Caki2 (cell line): ENCODE results near the gene ACTN1. TPM values are rescaled to one million over a fixed set of nuclear protein-coding genes. Genes with fewer than 3 reads are reported as not detected.

Source experiments
- DNase-seq: peaks from one replicate; pipeline ENCODE4 v3.0.0-alpha.2; 2015; ENCODE audit warnings: low read depth
- in situ Hi-C: cut with HindIII; loops from 2 replicates; pipeline ENCODE4 v1.10.0; 2016; ENCODE audit warnings: low sequenced_read_pairs, low pct_unique_long_range_greater_than_20kb, mixed read lengths
- total RNA-seq: library from RNA; depleted of rRNA; stranded (reverse); fragments of >200 nt; shearing (Covaris generic); gene quantifications from 2 replicates; pipeline ENCODE4 v1.2.3, GENCODE V29; 2014; ENCODE audit warnings: low replicate concordance

Gene ACTN1
- total RNA-seq, 1 experiment from 2014 or later, result 57.0 TPM

DNA sequence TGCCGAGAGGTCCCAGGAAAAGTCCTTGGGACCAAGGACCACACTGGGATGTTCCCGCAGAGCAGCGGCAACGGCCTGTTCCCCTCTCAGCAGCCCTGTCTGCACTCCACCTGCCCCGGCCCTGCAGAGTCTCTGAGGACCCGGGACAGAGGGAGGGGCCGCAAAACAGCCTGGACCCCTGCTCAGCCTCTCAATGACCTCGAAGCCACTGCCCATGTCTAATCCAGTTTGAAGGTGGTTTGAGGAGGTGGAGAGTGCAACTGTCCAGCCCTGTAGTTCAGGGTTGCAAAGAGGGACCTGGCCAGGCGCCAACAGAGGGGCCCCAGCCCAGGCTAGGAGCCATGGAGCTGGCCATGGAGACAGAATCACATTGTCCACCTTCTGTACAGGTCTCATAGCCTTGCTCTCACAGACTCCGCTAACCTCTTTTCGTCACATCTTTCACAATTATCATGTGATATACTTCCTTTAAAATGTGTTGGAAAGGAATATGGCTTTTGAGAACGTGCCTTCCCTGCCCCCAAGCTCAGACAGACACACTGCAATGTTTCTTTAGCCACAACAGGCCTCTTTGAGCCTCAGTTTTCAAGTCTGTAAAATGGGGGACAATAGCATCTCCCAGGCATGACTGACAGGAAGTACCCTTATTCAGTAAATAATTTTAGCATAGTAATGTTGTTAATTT lies 49.3 kb downstream of the ACTN1 start:
- in situ Hi-C loops, result no loop called here
- no peak for DNase-seq

GRCh38 chr14:68928770-68929550 lies 50.1 kb downstream of the ACTN1 start:
- in situ Hi-C loops, result no loop called here
- DNase-seq, result no peak

- DNase-seq, result no peak
- in situ Hi-C loops, result no loop called here
Measured at GRCh38 chr14:68927956-68928675, 51.0 kb downstream of the ACTN1 start.

GRCh38 chr14:68927089-68927488 lies 52.0 kb downstream of the ACTN1 start:
- in situ Hi-C loops, result no loop called here
- DNase-seq, result no peak

GRCh38 chr14:68926236-68926635 lies 52.9 kb downstream of the ACTN1 start:
- DNase-seq, result no peak
- in situ Hi-C loops, result no loop called here

DNA sequence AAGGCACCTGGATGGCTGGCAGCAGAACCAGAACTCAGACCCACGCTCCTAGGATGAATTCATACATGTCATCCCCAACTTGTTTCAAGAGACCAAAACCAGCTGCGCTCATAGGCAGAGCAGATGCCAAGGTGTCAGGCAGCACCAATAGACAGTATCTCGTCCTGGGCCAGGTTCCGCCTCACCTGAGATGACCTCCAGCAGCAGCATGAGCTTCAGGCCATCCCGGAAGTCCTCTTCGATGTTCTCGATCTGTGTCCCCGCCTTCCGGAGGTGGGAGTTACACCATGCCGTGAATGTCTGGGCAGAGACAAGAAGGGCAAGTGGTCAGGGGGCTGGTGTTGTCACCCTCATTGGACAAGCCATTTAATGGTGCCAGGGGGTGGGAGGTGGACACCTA lies 53.7 kb downstream of the ACTN1 start:
- in situ Hi-C loops, result no loop called here
- DNase-seq, result no peak

DNA sequence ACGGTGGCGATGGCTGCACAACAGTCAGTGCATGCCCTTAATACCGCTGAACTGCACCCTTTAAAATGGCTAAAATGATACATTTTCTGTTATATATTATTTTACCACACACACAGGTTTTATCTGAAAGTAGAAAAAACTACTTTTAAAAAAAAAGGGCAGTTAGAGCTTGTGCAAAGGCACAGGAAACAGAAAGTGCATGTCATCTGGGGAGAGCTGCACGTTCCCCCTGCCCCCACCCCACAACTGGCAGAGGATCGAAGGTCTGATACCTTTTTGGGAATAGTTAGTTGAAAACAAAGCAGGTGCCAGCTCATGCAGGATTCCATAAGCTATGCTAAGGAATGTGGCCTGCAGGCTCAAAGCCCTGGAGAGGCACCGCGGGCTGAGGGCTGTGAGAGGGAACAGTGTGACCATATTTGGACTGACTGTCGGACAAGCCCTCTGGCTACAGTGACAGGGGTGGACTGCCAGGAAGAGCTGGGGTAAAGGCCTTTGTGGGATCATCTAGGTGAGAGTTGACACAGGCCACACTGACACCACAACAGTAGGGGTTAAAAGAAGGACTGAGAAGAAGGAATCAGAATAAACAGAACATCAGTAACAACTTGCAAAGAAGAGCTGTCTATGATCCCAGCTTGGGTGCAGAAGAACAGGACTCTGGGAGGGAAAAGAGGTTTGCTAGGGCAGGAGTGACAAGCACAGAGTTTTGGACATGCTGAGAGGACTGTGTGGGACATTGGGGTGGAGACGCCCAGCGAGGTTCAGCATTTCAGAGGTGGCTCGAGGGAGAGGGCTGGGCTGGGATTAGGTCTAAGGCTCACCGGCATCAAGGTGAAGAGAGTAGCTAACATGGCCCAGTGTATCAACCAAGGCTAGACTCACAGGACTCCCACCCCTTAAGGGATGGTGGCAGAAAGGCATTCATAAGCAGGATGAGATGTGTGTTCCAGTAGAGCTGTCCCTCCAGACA lies 54.6 kb downstream of the ACTN1 start:
- DNase-seq, result no peak
- in situ Hi-C loops, result no loop called here

DNA sequence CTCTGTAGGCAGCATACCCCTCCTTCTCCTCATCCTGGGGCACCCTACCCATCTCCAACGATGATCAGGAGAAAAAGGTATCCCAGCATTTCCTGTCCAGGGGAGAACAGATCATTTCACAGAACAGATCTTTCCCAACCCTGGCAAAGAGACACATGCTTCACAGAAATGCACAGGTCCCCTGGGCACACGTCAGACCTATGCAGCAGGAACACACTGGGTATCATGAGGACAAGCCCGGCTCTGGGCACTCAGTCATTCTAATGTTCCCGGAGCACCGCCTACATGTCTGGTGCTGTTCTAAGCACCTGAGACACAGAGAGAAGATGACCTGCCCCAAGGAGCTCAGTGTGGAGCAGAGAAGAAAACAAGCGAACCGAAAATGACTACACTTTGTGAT lies 56.2 kb downstream of the ACTN1 start:
- no peak for DNase-seq
- in situ Hi-C loops, result no loop called here

- no peak for DNase-seq
- in situ Hi-C loops, result no loop called here
Measured at GRCh38 chr14:68922201-68922621, 56.9 kb downstream of the ACTN1 start.

DNA sequence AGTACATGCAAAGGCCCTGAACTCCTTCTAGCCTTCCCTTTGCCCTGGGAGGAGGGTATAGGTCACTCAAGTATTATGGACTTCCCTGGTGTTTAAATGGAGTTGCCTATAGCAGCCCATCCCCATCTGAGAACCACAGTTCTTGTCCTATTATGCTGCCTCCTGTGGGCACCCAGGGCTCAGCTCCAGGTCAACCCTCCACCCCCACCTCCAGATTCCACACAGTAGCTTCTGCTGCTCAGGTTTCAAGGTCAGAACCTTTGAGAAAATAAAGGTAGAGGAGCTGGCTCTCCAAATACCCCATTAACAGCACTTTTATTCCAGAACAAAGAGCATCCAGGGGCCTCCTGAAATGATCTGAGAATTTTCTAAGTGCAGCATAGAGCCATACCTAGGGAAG lies 57.4 kb downstream of the ACTN1 start:
- in situ Hi-C loops, result no loop called here
- no peak for DNase-seq

DNA sequence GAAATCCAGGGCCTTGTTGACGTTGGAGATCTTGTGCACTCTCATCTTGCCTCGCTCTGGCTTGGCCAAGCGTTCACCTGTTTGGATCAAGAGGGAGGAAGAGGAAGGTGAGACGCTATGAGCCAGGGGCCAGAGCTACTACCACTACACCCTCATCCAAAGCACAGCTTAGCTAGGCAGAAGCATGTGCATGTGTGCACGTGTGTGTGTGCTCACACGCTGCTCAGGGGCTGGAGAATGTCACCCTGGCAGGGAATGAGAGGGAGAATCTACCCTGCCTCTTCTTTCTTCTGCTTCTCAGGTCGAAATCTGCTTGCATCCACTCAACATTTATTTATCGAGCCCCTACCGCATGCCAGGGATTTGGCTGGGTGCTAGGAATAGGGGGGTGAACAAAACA lies 58.1 kb downstream of the ACTN1 start:
- in situ Hi-C loops, result no loop called here

GRCh38 chr14:68919129-68919927 lies 59.8 kb downstream of the ACTN1 start:
- DNase-seq, result no peak
- in situ Hi-C loops, result no loop called here

More for the DNA sequence above, 58.1 kb downstream of the ACTN1 start:
- DNase-seq, result no peak

DNA sequence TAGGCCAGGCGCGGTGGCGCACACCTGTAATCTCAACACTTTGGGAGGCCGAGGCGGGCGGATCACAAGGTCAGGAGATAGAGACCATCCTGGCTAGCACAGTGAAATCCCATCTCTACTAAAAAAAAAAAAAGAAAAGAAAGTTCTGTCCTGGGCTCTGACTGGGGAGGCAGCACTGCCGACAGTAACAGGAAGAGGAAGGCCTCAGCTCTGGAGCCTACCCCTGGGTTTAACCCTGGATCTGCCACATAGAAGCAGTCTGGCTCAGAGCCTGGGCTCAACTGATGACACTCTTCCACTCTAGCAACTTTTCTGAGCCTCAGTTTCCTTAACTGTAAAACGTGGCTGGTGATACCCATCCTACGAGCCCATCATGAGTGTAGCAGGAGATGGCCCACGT lies 60.5 kb downstream of the ACTN1 start:
- no peak for DNase-seq
- in situ Hi-C loops, result no loop called here

- in situ Hi-C loops, result no loop called here
- DNase-seq, result no peak
Measured at GRCh38 chr14:68916358-68916941, 62.7 kb downstream of the ACTN1 start.

- in situ Hi-C loops, result no loop called here
- DNase-seq, result no peak
Measured at GRCh38 chr14:68913516-68913915, 65.6 kb downstream of the ACTN1 start.

DNA sequence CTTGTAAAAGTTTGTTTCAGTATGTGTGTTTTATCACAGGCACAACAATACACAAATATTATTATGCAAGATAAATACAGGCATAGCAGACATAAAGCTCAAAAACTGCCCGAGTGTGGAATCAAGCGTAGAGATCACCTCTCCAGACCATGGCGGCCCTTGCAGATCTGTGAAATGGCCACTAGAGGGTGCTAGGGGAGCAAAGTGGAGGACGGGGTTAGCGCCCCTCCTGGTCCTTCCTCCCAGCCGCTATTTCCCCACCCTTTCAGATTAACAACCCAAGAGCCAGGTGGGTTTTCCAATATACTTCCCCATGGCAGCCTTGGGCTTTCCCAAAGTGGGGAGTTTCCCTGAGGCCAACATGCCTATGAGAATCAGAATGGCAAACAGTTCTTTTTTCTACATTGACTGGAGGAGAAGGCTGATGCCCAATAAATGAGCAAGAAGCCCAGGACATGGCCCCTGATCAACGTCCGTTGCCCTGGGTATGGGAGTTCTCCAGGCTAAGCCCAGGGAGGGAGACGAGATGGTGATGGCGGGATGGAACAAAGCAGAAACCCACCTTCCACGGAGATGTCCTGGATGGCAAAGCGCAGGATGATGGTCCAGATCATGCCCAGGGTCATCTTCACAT lies 67.4 kb downstream of the ACTN1 start:
- in situ Hi-C loops, result no loop called here

GRCh38 chr14:68910540-68910939 lies 68.6 kb downstream of the ACTN1 start:
- peak; percentile 41 for DNase-seq
- in situ Hi-C loops, result no loop called here

More for the DNA sequence above, 67.4 kb downstream of the ACTN1 start:
- DNase-seq, result peak; percentile 50
